ENCODE data around the gene MCF2L. TPM values are rescaled to one million over a fixed set of nuclear protein-coding genes. Genes with fewer than 3 reads are reported as not detected.

The MCF2L gene
- total and polyA plus RNA-seq, 9 of the 15 experiments (the other 6 are each of a cell fraction or from before 2014, with no cell fraction given) = 0.05 to 0.25 (median 0.18) TPM; not detected in 5

- WGBS (ENCODE audit: insufficient coverage, low coverage, missing lambda C conversion rate) = 1% methylated on average over 23 of the region's 29 CpGs
- ATAC-seq (no peak), FAIRE-seq (no peak), DNase-seq (ENCODE audit: extremely low read depth in 1 of 4, low spot score in 3 of 4) (no peak)
- H3K79me2 ChIP-seq (ENCODE audit: control insufficient read depth, insufficient read depth, low read length) = no peaks in the 10 kb centered on the region
- no peaks in the 10 kb centered on the region for H3K36me3 ChIP-seq (ENCODE audit: control insufficient read depth, insufficient read depth, low read length)
- no peaks in the 10 kb centered on the region for H3K9me3 ChIP-seq (replicated peaks; ENCODE audit: control insufficient read depth, insufficient read depth, low read depth, low read length)
- ChIA-PET POLR2A (interaction anchor here (0.8 kb wide), 1 partner anchor 11 kb away, joined by 3 read pairs; the partner anchor contains the start of gene F7), CTCF (ENCODE audit: low intra/inter-chr PET ratio) (no interaction called here)
- no TSS peak for BruUV-seq (replicated peaks)
- H3K4me1 ChIP-seq (replicated peaks in 1 of 2; ENCODE audit: control insufficient read depth in 2 of 2, insufficient read depth in 2 of 2, low read length in 2 of 2) = peaks cover 0 to 12% of the 10 kb centered on the region in 2 experiments; a peak in 2 of 5 replicates
- H2AFZ ChIP-seq (ENCODE audit: low read depth, low read length) = no peak overlapping the region
- in situ Hi-C loops (cut with MboI) = no loop called here
- H3K4me2 ChIP-seq (ENCODE audit: insufficient read depth, low read length) = no peak overlapping the region
- H3K27me3 ChIP-seq (ENCODE audit: control insufficient read depth in 2 of 2, insufficient read depth in 2 of 2, low read length in 2 of 2) = peaks cover 46 to 94% of the 10 kb centered on the region in 2 experiments
- intact Hi-C loops (cut with micrococcal nuclease) = no loop called here
- H3K9me1 ChIP-seq (ENCODE audit: control insufficient read depth, insufficient read depth, low read length) = no peaks in the 10 kb centered on the region
- no peak overlapping the region for H3K4me3 ChIP-seq
- H4K20me1 ChIP-seq (replicated peaks; ENCODE audit: control insufficient read depth, insufficient read depth, low read length) = no peaks in the 10 kb centered on the region; the same call in 1 of the 2 replicates
- no peak overlapping the region for H3K27ac ChIP-seq (ENCODE audit: extremely low read depth, low read depth, low read length)
- no peak overlapping the region; a peak in 1 of 4 replicates for H3K9ac ChIP-seq (ENCODE audit: insufficient read depth in 1 of 2, low read depth in 2 of 2, low read length in 2 of 2)
- TF ChIP-seq MAX (CRISPR knock-in tag; IDR thresholded peaks at IDR 0.05) = no peak
- no peak for TF ChIP-seq CTCF (IDR thresholded peaks at IDR 0.05 in 2 of 3, conservative IDR thresholded peaks at IDR 0.05 in 1 of 3; ENCODE audit: insufficient read depth in 2 of 3, low read depth in 1 of 3, low read length in 3 of 3)
- no peak for TF ChIP-seq CREB5 (CRISPR knock-in tag; IDR thresholded peaks at IDR 0.05)
- no peak for TF ChIP-seq GATAD2A (IDR thresholded peaks at IDR 0.05)
- no peak for TF ChIP-seq KDM5B (IDR thresholded peaks at IDR 0.05; ENCODE audit: insufficient replicate concordance, low read depth, low read length)
- no peak for TF ChIP-seq ZNF280B (CRISPR knock-in tag; IDR thresholded peaks at IDR 0.05)
- TF ChIP-seq ZNF518B (CRISPR knock-in tag; IDR thresholded peaks at IDR 0.05) = no peak
- no peak for TF ChIP-seq ETV1 (tag; conservative IDR thresholded peaks at IDR 0.05; ENCODE audit: low read depth)
- TF ChIP-seq HIVEP1 (CRISPR knock-in tag; IDR thresholded peaks at IDR 0.05) = no peak
- TF ChIP-seq RCOR1 (IDR thresholded peaks at IDR 0.05; ENCODE audit: borderline replicate concordance in 1 of 2, low read depth in 2 of 2, low read length in 2 of 2) = no peak
- TF ChIP-seq ATF1 (CRISPR knock-in tag; IDR thresholded peaks at IDR 0.05) = no peak
- no peak for TF ChIP-seq ATF1 (tag; IDR thresholded peaks at IDR 0.05)
Measured at GRCh38 chr13:113093580-113094409, 124.8 kb downstream of the MCF2L start.

All from K562 (cell line).